ENCODE measurements around the gene SOX6. TPM values are rescaled to one million over a fixed set of nuclear protein-coding genes. Genes with fewer than 3 reads are reported as not detected.

The SOX6 gene
- total RNA-seq, 1 donor from 2014 or later = 36.1 TPM

DNA sequence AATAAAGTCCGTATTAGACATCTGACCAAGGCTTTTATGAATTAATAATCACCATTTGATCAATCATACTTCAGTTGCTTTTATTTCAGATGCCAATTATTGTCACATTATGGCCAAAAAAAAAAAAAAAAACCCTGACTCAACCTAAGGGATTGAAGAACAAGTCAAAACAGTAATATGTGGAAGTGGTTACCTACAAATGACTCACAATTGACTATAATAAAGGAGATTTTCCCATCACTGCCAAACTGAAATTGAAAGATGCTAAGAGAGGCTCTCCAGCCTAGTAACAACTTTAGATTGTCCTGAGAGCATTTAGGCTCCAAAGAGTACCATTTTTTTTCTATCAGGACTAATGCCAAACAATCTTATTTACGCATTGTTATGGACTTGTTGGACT, 35.2 kb downstream of the SOX6 start:
- no peak for DNase-seq (ENCODE audit: low spot score)

DNA sequence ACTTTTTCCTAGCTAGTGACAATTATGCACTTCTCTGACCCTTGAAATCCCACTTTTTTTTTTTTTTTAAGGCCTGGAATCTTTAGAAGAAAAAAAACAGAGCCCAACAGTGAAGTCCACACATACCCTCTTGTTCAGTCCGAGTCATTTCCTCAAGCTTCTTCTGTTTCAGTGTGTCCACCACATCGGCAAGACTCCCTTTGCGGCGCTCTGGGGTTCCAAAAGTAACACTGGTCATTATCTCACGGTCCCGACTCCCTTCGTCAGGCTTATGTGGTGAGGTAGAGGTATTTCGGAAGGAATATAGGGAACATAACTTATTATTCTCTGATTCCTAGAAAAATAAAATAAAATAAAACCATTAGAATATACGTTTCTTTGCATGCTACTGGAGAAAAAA, 38.0 kb downstream of the SOX6 start:
- no peak for DNase-seq (ENCODE audit: low spot score)

- DNase-seq (ENCODE audit: low spot score) = no peak
Observed at GRCh38 chr11:16317712-16318111, 38.6 kb downstream of the SOX6 start.

- no peak for DNase-seq (ENCODE audit: low spot score)
Observed at GRCh38 chr11:16313846-16314245, 42.5 kb downstream of the SOX6 start.

- no peak for DNase-seq (ENCODE audit: low spot score)
Observed at GRCh38 chr11:16312233-16312765, 44.0 kb downstream of the SOX6 start.

DNA sequence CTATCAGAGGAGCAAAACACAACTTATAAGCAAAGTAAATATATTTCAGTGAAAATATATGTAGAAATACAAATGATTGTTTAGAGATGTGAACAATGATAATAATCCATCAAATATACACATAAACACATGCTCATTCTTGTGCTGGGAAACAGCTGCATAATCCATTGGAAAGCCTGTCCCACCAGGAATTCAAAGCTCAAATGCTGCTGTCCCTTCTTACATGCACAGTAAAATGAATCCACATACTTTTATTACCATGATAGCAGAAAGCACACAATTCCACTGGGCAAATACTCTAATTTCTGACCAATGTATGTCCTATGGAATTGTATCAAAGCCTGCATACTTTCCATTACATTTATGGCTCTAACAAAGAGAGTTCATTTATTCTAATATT, 44.5 kb downstream of the SOX6 start:
- no peak for DNase-seq (ENCODE audit: low spot score)

DNA sequence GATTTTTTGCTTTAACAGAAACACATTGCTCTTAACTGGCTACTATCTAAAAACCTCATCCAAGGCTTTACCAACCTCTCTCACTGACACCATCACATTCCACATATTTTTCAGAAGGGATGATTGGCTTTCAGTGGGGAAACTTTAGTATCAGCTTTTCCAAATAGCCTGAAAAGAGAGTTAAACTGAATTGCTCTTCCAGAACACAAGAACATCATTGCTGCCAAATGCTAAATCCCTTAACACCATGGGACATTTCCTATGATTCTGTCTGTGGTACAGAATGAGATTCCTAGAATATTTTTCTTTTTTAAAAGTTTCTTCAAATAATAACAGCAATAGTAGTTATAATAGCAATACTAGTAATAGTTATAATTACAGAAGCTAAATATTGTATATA, 45.4 kb downstream of the SOX6 start:
- no peak for DNase-seq (ENCODE audit: low spot score)

DNA sequence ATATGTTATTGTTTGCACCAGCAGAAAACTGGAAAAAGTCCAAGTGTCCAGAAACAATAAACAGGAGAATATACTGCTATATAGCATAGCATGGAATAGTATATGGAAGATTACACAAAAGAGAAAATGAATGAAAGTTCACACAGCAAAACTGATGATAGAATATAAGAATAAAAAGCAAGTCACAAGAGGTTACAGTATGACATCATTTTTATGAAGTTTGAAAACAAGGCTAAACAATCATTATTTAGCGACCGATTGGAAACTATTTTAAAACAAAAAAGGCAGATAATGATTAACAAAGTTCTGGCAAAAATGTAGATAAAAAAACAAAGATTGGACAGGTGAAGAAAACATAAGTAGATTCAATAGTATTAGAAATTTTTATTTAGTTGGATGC, 47.1 kb downstream of the SOX6 start:
- no peak for DNase-seq (ENCODE audit: low spot score)

DNA sequence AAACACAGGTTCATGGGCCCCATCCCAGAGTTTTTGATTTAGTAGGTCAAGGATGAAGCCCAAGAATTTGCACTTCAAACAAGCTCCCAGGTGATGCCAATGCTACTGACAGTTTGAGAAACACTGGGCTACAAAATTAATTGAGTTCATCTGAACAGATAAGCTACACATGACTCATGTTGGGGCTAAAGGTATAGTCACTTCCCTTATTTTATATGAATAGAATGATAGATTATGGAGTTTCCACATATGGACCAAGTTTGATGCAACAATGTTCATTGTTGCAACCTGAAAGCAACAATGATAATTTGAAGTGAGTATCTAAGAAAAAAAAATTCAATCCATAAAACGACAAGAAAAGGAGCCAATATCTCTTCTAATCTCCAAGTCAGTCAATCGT, 54.9 kb downstream of the SOX6 start:
- no peak for DNase-seq (ENCODE audit: low spot score)

DNA sequence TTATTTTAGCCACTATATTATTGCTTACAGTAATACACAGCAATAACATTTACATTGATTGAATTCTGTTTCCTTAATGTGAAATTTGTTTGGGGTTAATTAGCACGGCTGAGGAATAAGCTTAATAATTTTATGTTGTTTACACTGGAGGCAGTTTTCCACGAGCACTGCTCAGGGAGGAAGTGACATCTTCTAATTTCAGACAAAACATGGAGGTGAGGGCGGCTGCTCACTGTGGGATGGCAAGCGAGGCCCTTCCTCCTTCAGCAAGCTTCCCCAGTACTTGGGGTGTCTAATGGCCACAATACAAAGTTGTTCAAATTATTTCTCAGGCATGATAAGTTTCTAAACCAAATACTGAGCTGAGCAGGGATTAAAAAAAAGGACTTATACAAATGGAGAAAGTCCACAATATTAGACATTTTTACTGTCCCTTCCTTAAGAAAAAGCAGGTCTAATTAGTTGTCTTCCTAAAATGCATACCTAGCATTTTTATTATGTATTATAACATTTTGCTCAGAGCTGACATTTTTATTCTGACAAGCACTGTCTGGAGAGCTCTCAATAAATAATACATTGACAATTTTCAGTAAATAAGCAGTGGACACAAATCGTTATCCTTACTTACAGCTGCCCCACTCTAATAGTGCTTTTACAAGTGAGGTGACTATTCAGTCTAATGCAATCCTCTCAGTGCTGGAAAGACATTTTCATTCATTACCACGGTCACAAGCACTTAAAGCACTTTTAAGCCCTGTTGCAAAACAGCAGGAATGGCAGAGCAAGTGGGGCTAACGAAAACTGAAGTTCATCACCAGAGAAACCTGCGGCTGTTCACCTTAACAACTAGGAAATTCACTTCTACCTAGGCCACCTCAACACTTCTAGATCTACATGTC, 56.2 kb downstream of the SOX6 start:
- DNase-seq (ENCODE audit: low spot score) = no peak

DNA sequence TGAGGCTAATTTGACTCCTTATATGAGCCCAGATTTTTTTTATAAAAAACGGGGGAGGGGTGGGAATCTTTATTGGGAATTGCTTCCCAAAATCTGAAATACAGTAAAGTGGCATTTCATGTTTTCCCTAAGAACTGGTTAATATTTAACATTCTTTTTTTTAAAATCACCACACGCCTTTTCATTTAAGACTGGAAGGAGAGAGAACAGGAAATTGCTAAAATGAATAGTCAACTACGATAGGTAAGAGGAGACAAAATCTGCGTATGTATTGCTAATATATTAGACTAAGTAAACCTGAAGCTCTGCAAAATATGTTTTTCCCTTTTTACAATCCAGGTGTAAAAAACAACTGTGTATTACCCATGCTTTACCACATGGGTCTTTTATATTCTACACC, 57.0 kb downstream of the SOX6 start:
- DNase-seq (ENCODE audit: low spot score) = no peak

- no peak for DNase-seq (ENCODE audit: low spot score)
Observed at GRCh38 chr11:16297332-16297731, 59.0 kb downstream of the SOX6 start.

GRCh38 chr11:16296273-16296672, 60.1 kb downstream of the SOX6 start:
- DNase-seq (ENCODE audit: low spot score) = no peak

DNA sequence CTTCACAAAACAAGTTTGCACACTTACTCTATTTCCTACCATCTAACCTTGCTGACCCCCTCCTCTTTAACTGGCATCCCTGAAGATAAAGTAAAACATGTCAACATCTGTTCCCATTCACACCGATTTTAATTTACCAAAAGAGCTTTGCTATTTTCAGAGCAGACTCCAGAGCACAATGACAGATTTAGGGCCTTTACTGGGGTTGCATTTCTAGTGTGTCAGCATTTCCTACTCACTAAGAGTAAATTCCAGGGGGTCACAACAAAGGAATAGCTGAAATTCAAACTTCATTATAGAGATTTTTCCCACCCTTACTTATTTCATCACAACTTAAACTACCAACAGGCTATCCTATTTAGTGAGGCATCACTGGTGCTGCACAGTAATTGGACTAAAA, 60.8 kb downstream of the SOX6 start:
- no peak for DNase-seq (ENCODE audit: low spot score)

- DNase-seq (ENCODE audit: low spot score) = no peak
Observed at GRCh38 chr11:16293204-16293681, 63.1 kb downstream of the SOX6 start.

DNA sequence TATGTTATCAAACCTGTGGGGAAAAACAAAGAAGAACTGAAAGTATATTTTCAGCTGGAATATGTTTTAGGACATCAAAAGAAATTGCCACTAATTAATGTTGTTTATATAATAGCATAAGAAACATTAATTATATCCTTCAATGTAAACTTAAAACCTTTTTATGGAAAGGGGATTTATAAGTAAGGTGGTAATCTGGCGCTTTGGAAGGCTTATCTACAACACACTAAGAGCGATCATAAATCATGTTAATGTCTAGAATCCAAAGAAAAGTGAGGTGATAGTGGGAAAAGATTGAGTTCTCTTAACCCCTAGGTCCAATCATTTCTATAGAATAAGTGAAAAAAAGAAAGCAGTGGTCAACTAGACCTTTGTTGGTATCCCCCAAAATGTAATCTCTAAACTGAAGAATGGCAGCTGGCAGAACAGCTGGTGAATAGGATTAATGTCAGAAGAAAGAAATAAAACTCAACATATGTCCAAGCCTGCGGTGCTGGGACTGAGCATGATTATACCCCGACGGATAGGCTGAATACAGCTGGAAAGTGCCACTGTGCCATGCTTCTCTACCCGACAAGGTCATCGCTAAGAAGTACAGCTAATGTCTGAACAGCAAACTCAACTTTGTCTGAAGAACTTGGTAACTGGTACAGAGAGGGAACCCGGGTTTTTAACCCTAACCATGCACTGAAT, 64.0 kb downstream of the SOX6 start:
- DNase-seq (ENCODE audit: low spot score) = no peak

GRCh38 chr11:16291729-16292128, 64.6 kb downstream of the SOX6 start:
- DNase-seq (ENCODE audit: low spot score) = no peak

DNA sequence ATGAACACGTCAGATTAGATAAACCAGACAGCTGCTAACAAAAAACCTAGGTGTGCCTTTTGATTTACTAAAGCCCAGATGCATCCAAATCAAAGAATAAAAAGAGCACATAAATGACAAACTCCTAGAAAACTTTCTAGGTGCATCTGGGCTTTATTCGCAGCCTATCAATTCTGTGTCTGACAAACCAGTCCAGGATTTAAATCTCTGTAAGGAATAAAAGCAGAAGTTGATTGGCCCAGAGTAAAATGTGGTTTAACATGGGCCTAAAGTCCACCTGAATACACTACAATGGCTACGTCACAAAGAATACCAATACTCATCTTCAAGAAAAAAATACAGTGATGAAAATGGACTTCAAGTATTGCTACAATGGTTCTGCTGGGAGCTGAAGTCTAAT, 66.8 kb downstream of the SOX6 start:
- DNase-seq (ENCODE audit: low spot score) = no peak

- no peak for DNase-seq (ENCODE audit: low spot score)
Observed at GRCh38 chr11:16287630-16288280, 68.6 kb downstream of the SOX6 start.

- DNase-seq (ENCODE audit: low spot score) = no peak
Observed at GRCh38 chr11:16286095-16286494, 70.3 kb downstream of the SOX6 start.

DNA sequence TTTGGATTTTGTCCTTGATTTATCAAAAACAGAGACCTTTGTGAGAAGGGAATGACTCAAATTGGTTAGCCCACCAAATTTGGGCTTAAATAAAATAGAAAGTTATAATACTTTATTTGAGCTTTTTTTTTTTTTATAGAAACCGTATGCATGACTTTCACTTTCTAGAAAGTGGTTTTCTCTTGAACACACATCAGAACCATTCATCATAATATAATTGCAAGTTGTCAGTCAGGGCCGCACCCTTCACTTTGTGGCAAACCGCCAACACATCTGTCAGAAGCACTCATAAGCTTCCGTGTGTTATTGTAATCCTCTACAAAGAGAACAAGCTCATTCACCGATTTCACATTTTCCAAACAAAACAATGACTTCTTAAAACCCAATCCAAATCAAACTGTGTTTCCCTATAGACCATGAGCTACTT, 76.1 kb downstream of the SOX6 start:
- DNase-seq (ENCODE audit: low spot score) = no peak

GRCh38 chr11:16279524-16279923, 76.8 kb downstream of the SOX6 start:
- no peak for DNase-seq (ENCODE audit: low spot score)

Data from mucosa of gallbladder (tissue), 1 donor.